Renal cortex interstitium (tissue), 11 donors: ENCODE results near the gene TACR2. TPM values are rescaled to one million over a fixed set of nuclear protein-coding genes. Genes with fewer than 3 reads are reported as not detected.

Source experiments
- DNase-seq, 11 donors: peaks; one replicate each; pipeline ENCODE4 v3.0.0-alpha.2; 2013; ENCODE audit warnings: low read depth in 9 of 11, low spot score in 4 of 11; ENCODE audit errors: extremely low read depth in 1 of 11
- polyA plus RNA-seq, 3 donors: library from polyadenylated mRNA; unstranded; fragments of 120-200 nt; gene quantifications; one replicate each; pipeline ENCODE4 v1.2.1, GENCODE V29; 2013; ENCODE audit not compliant: insufficient read length in 3 of 3

TACR2 gene
- polyA plus RNA-seq, 3 donors = 0.18 to 0.47 TPM; not detected in 1

GRCh38 chr10:69408318-69409175 lies 8.2 kb downstream of the TACR2 start:
- DNase-seq = peak; percentile 77 to 90 (median 86)

- DNase-seq = no peak
Measured at GRCh38 chr10:69407621-69408301, 9.0 kb downstream of the TACR2 start.

- DNase-seq = no peak
Measured at GRCh38 chr10:69406816-69407580, 9.7 kb downstream of the TACR2 start.

- DNase-seq = no peak
Measured at GRCh38 chr10:69406302-69406811, 10.4 kb downstream of the TACR2 start.

- DNase-seq = no peak
Measured at GRCh38 chr10:69405221-69405620, 11.5 kb downstream of the TACR2 start.

GRCh38 chr10:69404786-69405185 lies 11.9 kb downstream of the TACR2 start:
- DNase-seq = no peak

- DNase-seq = no peak
Measured at GRCh38 chr10:69403519-69403918, 13.2 kb downstream of the TACR2 start.

GRCh38 chr10:69403066-69403465 lies 13.7 kb downstream of the TACR2 start:
- no peak for DNase-seq

- no peak for DNase-seq
Measured at GRCh38 chr10:69402386-69402785, 14.3 kb downstream of the TACR2 start.

- no peak for DNase-seq
Measured at GRCh38 chr10:69401416-69401815, 15.3 kb downstream of the TACR2 start.

GRCh38 chr10:69400936-69401335 lies 15.8 kb downstream of the TACR2 start:
- no peak for DNase-seq

- no peak for DNase-seq
Measured at GRCh38 chr10:69398466-69398865, 18.3 kb downstream of the TACR2 start.

GRCh38 chr10:69397972-69398371 lies 18.7 kb downstream of the TACR2 start:
- peak in 5 of 11 donors; percentile 39 to 62 (median 60) for DNase-seq

GRCh38 chr10:69394020-69394419 lies 22.7 kb downstream of the TACR2 start:
- no peak for DNase-seq

- DNase-seq = peak; percentile 68 to 81 (median 75)
Measured at GRCh38 chr10:69392481-69393000, 24.2 kb downstream of the TACR2 start.

- no peak for DNase-seq
Measured at GRCh38 chr10:69391158-69391557, 25.6 kb downstream of the TACR2 start.

- no peak for DNase-seq
Measured at GRCh38 chr10:69389827-69390490, 26.8 kb downstream of the TACR2 start.

- no peak for DNase-seq
Measured at GRCh38 chr10:69388488-69388887, 28.2 kb downstream of the TACR2 start.

- DNase-seq = no peak
Measured at GRCh38 chr10:69387500-69387899, 29.2 kb downstream of the TACR2 start.
